Measurements from ENCODE around the gene NRXN3. TPM values are rescaled to one million over a fixed set of nuclear protein-coding genes. Genes with fewer than 3 reads are reported as not detected.

NRXN3 gene
- polyA plus RNA-seq, 1 donor (not counting 4 experiments of a cell fraction or from before 2014, with no cell fraction given), result 0.89 TPM

- Histone ChIP-seq H2AFZ (ENCODE audit: control insufficient read depth, low read length) (no peak overlapping the region), H3K79me2 (ENCODE audit: control insufficient read depth, insufficient read depth, low read length) (no peaks in the 10 kb centered on the region), H4K20me1 (ENCODE audit: control insufficient read depth, extremely low read depth, insufficient read depth, low read length) (no peaks in the 10 kb centered on the region), H3K36me3 (ENCODE audit: control insufficient read depth in 2 of 2, extremely low read depth in 1 of 2, insufficient read depth in 2 of 2, low read length in 2 of 2) (no peaks in the 10 kb centered on the region), H3K4me1 (ENCODE audit: control insufficient read depth, extremely low read depth, insufficient read depth, low read length) (no peaks in the 10 kb centered on the region), H3K27me3 (ENCODE audit: control insufficient read depth, extremely low read depth, insufficient read depth, low read length) (no peaks in the 10 kb centered on the region), H3K4me2 (ENCODE audit: control insufficient read depth, extremely low read depth, insufficient read depth, low read depth, low read length) (no peak overlapping the region), H3K9me1 (ENCODE audit: control insufficient read depth, extremely low read depth, insufficient read depth, low read length) (no peaks in the 10 kb centered on the region), H3K9ac (ENCODE audit: control insufficient read depth, extremely low read depth, insufficient read depth, low read length) (no peak overlapping the region), H3K4me3 (ENCODE audit: control insufficient read depth in 2 of 3, extremely low read depth in 1 of 3, insufficient read depth in 2 of 3, low read depth in 1 of 3, low read length in 3 of 3) (no peak overlapping the region), H3K9me3 (ENCODE audit: control insufficient read depth, low read depth, low read length) (no peaks in the 10 kb centered on the region), H3K27ac (ENCODE audit: control insufficient read depth, insufficient read depth, low read length) (no peak overlapping the region)
- TF ChIP-seq EZH2 (IDR thresholded peaks at IDR 0.05; ENCODE audit: low read length), result no peak
- TF ChIP-seq, protein P1, sequence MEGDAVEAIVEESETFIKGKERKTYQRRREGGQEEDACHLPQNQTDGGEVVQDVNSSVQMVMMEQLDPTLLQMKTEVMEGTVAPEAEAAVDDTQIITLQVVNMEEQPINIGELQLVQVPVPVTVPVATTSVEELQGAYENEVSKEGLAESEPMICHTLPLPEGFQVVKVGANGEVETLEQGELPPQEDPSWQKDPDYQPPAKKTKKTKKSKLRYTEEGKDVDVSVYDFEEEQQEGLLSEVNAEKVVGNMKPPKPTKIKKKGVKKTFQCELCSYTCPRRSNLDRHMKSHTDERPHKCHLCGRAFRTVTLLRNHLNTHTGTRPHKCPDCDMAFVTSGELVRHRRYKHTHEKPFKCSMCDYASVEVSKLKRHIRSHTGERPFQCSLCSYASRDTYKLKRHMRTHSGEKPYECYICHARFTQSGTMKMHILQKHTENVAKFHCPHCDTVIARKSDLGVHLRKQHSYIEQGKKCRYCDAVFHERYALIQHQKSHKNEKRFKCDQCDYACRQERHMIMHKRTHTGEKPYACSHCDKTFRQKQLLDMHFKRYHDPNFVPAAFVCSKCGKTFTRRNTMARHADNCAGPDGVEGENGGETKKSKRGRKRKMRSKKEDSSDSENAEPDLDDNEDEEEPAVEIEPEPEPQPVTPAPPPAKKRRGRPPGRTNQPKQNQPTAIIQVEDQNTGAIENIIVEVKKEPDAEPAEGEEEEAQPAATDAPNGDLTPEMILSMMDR (optimal IDR thresholded peaks at IDR 0.05 in 1 of 3, IDR thresholded peaks at IDR 0.05 in 1 of 3, conservative IDR thresholded peaks at IDR 0.05 in 1 of 3; ENCODE audit: extremely low read depth in 1 of 3, insufficient read depth in 2 of 3, low read length in 3 of 3), result no peak
- dilution Hi-C loops (cut with MboI; ENCODE audit: extremely low pct_ligation_motif_present, low sequenced_read_pairs), result no loop called here
- no peak for FAIRE-seq
- DNase-seq (ENCODE audit: low read depth, low spot score), result no peak
Observed at GRCh38 chr14:79904497-79904896, 1734.3 kb downstream of the NRXN3 start.

- no peak overlapping the region for H2AFZ ChIP-seq (ENCODE audit: control insufficient read depth, low read length)
- dilution Hi-C loops (cut with MboI; ENCODE audit: extremely low pct_ligation_motif_present, low sequenced_read_pairs), result no loop called here
- no peak for DNase-seq (ENCODE audit: low read depth, low spot score)
- H3K36me3 ChIP-seq (ENCODE audit: control insufficient read depth in 2 of 2, extremely low read depth in 1 of 2, insufficient read depth in 2 of 2, low read length in 2 of 2), result no peaks in the 10 kb centered on the region
- H3K9me1 ChIP-seq (ENCODE audit: control insufficient read depth, extremely low read depth, insufficient read depth, low read length), result no peaks in the 10 kb centered on the region
- TF ChIP-seq, protein P1 (optimal IDR thresholded peaks at IDR 0.05 in 1 of 3, IDR thresholded peaks at IDR 0.05 in 1 of 3, conservative IDR thresholded peaks at IDR 0.05 in 1 of 3; ENCODE audit: extremely low read depth in 1 of 3, insufficient read depth in 2 of 3, low read length in 3 of 3), result no peak
- no peak for TF ChIP-seq EZH2 (IDR thresholded peaks at IDR 0.05; ENCODE audit: low read length)
- no peaks in the 10 kb centered on the region for H4K20me1 ChIP-seq (ENCODE audit: control insufficient read depth, extremely low read depth, insufficient read depth, low read length)
- no peak overlapping the region for H3K9ac ChIP-seq (ENCODE audit: control insufficient read depth, extremely low read depth, insufficient read depth, low read length)
- H3K79me2 ChIP-seq (ENCODE audit: control insufficient read depth, insufficient read depth, low read length), result no peaks in the 10 kb centered on the region
- no peak overlapping the region for H3K4me2 ChIP-seq (ENCODE audit: control insufficient read depth, extremely low read depth, insufficient read depth, low read depth, low read length)
- no peak for FAIRE-seq
- no peaks in the 10 kb centered on the region for H3K9me3 ChIP-seq (ENCODE audit: control insufficient read depth, low read depth, low read length)
- no peak overlapping the region for H3K4me3 ChIP-seq (ENCODE audit: control insufficient read depth in 2 of 3, extremely low read depth in 1 of 3, insufficient read depth in 2 of 3, low read depth in 1 of 3, low read length in 3 of 3)
- no peak overlapping the region for H3K27ac ChIP-seq (ENCODE audit: control insufficient read depth, insufficient read depth, low read length)
- no peaks in the 10 kb centered on the region for H3K27me3 ChIP-seq (ENCODE audit: control insufficient read depth, extremely low read depth, insufficient read depth, low read length)
- no peaks in the 10 kb centered on the region for H3K4me1 ChIP-seq (ENCODE audit: control insufficient read depth, extremely low read depth, insufficient read depth, low read length)
Observed at GRCh38 chr14:79906994-79907393, 1736.8 kb downstream of the NRXN3 start.
